ENCODE data around the gene TAS2R14. TPM values are rescaled to one million over a fixed set of nuclear protein-coding genes. Genes with fewer than 3 reads are reported as not detected.

TAS2R14 gene
- total RNA-seq, 2 experiments from 2014 or later, result 2.4 to 2.9 TPM

- no peaks in the 10 kb centered on the region for H3K9me2 ChIP-seq (ENCODE audit: insufficient read depth, low read length)
- no peaks in the 10 kb centered on the region for H4K20me1 ChIP-seq (ENCODE audit: insufficient read depth, low read length)
- no peak overlapping the region for H3K4me2 ChIP-seq (ENCODE audit: low read length)
- intact Hi-C loops (cut with micrococcal nuclease; ENCODE audit: unreplicated experiment), result no loop called here
- TF ChIP-seq CTCF (conservative IDR thresholded peaks at IDR 0.05; ENCODE audit: low read length) (no peak), EZH2phosphoT487 (IDR thresholded peaks at IDR 0.05; ENCODE audit: borderline replicate concordance, low read depth, low read length) (no peak)
- POLR2A ChIA-PET, result no interaction called here
- no peaks in the 10 kb centered on the region for H3K4me1 ChIP-seq (ENCODE audit: insufficient read depth, low read length, poor library complexity, severe bottlenecking)
- H3K4me3 ChIP-seq (ENCODE audit: low read depth, low read length, poor library complexity, severe bottlenecking), result no peak overlapping the region
- BruUV-seq (replicated peaks), result no TSS peak
- no peaks in the 10 kb centered on the region for H3K9me3 ChIP-seq (ENCODE audit: low read length)
- no peaks in the 10 kb centered on the region for H3K79me2 ChIP-seq (ENCODE audit: insufficient read depth, low read depth, low read length)
- CTCF ChIA-PET (ENCODE audit: unreplicated experiment), result no interaction called here
- no peak overlapping the region for H2AFZ ChIP-seq (ENCODE audit: low read length)
- DNase-seq (ENCODE audit: low spot score), result no peak
- H3K27ac ChIP-seq (ENCODE audit: low read depth, low read length, poor library complexity, severe bottlenecking), result no peak overlapping the region
- no peaks in the 10 kb centered on the region for H3K36me3 ChIP-seq (ENCODE audit: insufficient read depth, low read length)
These were observed 19.3 kb downstream of the TAS2R14 start for GRCh38 chr12:10919809-10920208.

- CTCF ChIA-PET (ENCODE audit: unreplicated experiment), result no interaction called here
- intact Hi-C loops (cut with micrococcal nuclease; ENCODE audit: unreplicated experiment), result no loop called here
These were observed 28.7 kb downstream of the TAS2R14 start for GRCh38 chr12:10910380-10910779.

More at GRCh38 chr12:10910380-10910779, 28.7 kb downstream of the TAS2R14 start:
- H3K4me3 ChIP-seq (ENCODE audit: low read depth, low read length, poor library complexity, severe bottlenecking), result no peak overlapping the region
- no peaks in the 10 kb centered on the region for H3K9me3 ChIP-seq (ENCODE audit: low read length)
- no peak overlapping the region for H2AFZ ChIP-seq (ENCODE audit: low read length)
- TF ChIP-seq EZH2phosphoT487 (IDR thresholded peaks at IDR 0.05; ENCODE audit: borderline replicate concordance, low read depth, low read length), result no peak
- TF ChIP-seq CTCF (conservative IDR thresholded peaks at IDR 0.05; ENCODE audit: low read length), result no peak
- POLR2A ChIA-PET, result interaction anchor here (0.6 to 0.7 kb wide), 2 partner anchors 59 to 1446 kb away, joined by 3 read pairs; partner anchors contain the start of gene BORCS5
- H3K36me3 ChIP-seq (ENCODE audit: insufficient read depth, low read length), result no peaks in the 10 kb centered on the region
- DNase-seq (ENCODE audit: low spot score), result no peak
- no peaks in the 10 kb centered on the region for H3K4me1 ChIP-seq (ENCODE audit: insufficient read depth, low read length, poor library complexity, severe bottlenecking)
- H4K20me1 ChIP-seq (ENCODE audit: insufficient read depth, low read length), result no peaks in the 10 kb centered on the region
- no peak overlapping the region for H3K27ac ChIP-seq (ENCODE audit: low read depth, low read length, poor library complexity, severe bottlenecking)
- H3K9me2 ChIP-seq (ENCODE audit: insufficient read depth, low read length), result no peaks in the 10 kb centered on the region
- no TSS peak for BruUV-seq (replicated peaks)
- no peaks in the 10 kb centered on the region for H3K79me2 ChIP-seq (ENCODE audit: insufficient read depth, low read depth, low read length)
- H3K4me2 ChIP-seq (ENCODE audit: low read length), result no peak overlapping the region
